ENCODE data around the gene SMIM29.

- TF ChIP-seq, protein P1, sequence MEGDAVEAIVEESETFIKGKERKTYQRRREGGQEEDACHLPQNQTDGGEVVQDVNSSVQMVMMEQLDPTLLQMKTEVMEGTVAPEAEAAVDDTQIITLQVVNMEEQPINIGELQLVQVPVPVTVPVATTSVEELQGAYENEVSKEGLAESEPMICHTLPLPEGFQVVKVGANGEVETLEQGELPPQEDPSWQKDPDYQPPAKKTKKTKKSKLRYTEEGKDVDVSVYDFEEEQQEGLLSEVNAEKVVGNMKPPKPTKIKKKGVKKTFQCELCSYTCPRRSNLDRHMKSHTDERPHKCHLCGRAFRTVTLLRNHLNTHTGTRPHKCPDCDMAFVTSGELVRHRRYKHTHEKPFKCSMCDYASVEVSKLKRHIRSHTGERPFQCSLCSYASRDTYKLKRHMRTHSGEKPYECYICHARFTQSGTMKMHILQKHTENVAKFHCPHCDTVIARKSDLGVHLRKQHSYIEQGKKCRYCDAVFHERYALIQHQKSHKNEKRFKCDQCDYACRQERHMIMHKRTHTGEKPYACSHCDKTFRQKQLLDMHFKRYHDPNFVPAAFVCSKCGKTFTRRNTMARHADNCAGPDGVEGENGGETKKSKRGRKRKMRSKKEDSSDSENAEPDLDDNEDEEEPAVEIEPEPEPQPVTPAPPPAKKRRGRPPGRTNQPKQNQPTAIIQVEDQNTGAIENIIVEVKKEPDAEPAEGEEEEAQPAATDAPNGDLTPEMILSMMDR (IDR thresholded peaks at IDR 0.05), result no peak
- no peak for TF ChIP-seq ZFX (IDR thresholded peaks at IDR 0.05; ENCODE audit: borderline replicate concordance)
Measured at GRCh38 chr6:34272013-34272926, 23.5 kb upstream of the SMIM29 start.

All from 22Rv1 (cell line).